UCSD-AML1 (cell line): ENCODE data around the gene ACADVL.

Experiments used
- DNase-seq: peaks from one replicate; lab custom pipeline; 2025; ENCODE audit not compliant: unreplicated experiment; lab: John Stamatoyannopoulos, UW

The ACADVL gene

DNA sequence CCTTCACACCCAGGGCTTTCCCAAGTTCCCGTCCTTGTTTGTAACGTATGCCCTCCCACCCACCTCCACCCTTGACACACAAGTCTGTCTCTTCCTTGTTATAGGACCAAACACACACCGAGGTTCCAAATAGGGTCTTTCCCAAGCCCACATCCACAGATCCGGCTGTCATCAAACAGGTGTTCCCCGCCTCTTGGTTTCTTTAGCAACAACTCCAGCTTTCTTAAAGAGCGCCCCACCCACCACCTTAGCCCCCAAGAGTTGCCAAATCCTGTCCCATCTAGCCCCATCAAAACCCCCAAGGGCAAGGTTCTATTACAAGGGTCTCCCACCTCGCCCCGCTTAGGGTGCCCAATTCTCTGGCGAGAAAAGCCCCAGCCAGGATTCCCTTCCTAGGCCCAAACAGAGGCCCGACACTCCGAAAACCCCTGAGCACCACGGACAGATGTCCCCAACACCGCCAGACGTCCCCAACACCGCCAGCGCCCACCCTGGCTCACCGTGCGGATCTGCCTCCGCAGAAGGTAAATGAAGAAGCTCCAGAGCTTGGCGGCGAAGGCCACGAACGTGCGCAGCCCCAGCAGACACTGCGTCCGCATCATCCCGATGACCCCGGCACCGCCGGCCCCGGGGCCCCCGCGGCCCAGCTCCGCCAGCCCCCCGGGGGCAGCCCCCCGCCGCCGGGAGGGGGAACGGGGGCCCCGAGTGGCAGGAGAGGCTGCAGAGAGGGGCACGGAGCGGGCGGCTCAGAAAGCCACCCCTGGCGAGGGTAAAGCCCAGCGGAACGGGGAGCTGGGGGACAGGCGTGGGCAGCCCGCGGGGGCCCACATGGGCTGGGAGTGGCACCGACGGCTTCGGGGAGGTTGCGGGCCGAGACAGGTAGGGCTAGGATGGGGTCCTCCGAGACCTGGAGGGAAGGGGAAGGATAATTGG lies 31.2 kb downstream of the ACADVL start:
- DNase-seq: no peak

DNA sequence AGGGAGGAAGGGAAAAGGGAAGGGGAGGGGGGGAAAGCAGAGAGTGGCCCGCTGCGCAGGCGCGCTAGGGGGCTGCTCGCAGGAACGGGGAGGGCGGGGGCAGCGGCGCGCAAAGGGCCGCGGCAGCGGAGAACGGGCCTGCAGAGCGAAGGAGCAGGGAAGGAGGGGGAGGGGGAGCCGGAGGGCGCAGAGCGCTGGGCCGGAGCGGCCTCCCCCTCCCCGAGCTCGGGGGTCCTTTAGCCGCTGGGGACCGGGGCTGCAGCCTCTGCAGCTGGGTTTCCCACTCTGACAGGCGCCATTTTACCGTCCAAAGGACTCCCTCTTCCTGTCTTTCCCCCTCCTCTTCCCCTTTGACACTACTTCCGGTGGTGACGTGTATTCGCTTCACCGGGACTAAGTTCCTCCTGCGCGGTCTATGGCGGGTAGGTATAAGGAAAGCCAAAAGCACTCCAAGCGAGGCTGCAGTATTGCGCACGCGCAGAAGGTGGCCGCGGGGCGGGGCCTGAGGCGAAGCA lies 32.0 kb downstream of the ACADVL start, which contains the start of gene CTDNEP1:
Gene CTDNEP1 (minus strand): TSS at position 74 of the 515 bp plus-strand sequence. CDS start 438 bp downstream, outside the sequence.
- DNase-seq: peak; percentile 98

DNA sequence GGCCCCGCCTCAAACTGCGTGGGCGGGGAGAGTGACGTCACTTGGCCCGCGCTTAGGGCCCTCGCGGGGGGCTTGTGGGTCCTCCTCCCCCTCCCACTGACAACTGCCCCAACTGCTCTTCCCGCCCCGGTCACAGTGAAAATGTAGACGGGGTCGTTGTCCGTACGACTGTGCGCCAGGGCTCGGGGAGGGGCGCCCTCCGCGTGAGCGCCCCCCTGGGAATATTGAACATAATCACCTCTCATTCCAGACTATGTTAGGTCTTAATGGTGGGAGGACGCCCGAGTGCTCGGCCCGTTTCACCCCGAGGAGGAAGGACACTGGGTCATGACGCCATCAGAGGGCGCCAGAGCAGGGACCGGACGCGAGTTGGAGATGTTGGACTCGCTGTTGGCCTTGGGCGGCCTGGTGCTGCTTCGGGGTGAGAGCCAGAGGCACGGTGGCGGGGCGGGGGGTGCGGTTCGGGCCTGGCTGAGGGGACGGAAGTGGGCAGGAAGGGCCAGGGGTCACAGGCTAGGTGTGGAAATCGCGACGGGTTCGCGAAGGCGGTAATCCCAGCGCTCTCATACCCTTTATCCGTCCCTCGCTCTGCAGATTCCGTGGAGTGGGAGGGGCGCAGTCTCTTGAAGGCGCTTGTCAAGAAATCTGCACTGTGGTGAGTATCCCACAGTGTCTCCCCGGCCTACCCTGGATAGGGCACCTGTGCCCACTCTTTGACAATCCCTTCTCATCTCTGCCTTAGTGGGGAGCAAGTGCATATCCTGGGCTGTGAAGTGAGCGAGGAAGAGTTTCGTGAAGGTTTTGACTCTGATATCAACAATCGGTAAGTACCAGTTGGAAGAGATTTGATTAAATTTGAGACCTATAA lies 32.7 kb downstream of the ACADVL start, which contains the start of gene ELP5:
Gene ELP5 (plus strand): TSS at position 40 of the 868 bp plus-strand sequence. CDS start 336 bp downstream, at position 376.
- peak; percentile 96 for DNase-seq

DNA sequence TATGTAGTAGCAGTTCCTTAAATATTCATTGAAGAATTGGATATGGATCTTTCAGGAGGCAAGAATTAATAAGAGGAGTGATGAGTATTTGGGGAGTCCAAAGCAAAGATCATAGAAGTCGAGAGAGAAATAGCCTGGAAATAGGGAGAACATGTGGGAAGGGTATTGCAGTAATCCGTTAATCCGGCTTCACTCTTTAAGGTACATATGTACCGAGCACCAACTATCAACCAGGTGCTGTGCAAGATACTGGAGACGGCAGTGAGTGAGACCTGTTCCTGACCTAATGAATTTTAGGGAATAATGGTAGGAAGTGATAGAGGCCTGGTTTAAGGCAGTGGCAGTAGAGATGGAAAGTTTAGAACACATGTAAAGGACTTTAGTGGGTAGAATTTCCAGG lies 33.3 kb downstream of the ACADVL start:
- DNase-seq: no peak

DNA sequence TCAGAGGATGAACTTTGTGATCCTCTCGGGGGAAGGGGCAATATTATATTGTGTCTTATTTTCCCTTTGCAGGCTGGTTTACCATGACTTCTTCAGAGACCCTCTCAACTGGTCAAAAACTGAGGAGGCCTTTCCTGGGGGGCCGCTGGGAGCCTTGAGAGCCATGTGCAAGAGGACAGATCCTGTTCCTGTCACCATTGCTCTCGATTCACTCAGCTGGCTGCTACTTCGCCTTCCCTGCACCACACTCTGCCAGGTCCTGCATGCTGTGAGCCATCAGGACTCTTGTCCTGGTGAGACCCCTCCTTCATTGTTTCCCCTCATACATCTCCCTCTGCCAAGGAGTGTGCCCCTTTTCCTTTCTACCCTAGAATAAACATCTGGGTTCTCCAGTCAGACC lies 34.8 kb downstream of the ACADVL start:
- no peak for DNase-seq

DNA sequence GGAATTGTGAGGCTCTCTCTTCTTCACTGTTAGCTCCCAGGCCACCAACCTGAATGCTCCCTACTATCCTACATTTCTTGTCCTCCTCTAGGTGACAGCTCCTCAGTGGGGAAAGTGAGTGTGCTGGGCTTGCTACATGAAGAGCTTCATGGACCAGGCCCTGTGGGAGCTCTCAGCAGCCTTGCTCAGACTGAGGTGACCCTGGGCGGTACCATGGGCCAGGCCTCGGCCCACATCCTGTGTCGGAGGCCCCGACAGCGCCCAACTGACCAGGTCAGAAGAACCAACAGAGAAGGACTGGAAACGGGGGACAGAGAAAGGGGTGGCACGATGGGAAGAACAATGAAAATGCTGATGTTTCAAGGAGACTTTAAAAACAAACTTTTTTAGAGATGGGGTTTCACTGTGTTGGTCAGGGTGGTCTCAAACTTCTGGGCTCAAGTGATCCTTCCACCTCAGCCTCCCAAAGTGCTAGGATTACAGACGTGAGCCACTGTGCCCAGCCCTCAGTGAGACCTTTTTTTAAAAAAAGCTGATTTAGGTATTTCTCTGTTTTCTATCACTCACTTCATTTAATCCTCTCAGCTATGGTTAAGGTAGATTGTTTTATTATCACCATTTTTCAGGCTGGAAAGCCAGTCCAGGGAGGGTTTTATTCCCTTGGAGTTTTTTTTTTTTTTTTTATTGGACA lies 37.2 kb downstream of the ACADVL start:
- DNase-seq: no peak

DNA sequence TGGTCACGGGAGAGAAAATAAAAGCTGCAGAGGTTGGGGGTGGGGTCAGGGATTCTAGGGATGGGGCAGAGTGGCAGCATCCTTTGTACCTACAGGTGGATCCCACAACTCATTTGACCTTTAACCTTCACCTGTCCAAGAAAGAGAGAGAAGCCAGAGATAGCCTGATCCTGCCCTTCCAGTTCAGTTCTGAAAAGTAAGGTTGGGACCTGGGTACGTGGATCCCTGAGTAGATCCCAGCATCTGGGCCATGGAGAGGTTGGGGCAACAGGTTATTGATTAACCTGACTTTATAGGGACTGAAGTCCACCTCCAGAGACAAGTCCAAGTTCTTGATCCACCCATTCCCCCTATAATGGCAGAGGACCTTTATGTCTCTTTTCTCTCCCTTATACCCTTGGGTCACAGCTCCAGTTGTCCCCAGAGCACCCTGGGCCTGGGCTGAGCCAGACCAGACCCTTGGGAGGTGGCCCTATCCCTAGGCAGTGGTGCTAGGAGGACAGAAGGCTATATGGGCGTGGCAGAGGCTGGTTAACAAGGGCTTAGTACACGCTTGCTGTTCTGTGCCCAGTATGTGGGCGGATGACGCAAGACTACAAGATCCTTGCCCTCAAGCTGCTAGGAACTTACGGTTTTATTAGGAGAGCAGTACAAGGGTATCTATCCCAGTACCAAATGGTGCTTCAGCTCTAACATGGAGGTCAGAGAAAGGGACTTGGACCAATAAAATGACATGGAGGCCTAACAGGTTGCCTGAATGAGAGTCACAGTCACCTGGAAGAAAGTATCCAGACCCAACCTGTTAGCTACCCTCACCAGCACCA lies 39.2 kb downstream of the ACADVL start:
- DNase-seq: no peak

DNA sequence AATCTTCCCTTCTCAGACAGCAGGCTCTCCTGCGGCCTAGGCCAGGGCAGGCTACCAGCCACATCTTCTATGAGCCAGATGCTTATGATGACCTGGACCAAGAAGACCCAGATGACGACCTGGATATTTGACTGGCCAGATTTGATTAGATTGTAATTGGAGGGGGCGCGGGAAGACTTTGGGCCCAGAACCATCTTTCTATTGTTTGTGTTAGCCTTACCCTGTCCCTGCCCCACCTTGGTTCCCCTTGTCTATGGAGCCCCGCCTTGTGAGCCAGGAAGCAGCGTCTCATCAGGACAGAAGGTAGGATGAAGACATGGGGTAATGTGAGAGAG lies 39.8 kb downstream of the ACADVL start:
- DNase-seq: no peak

DNA sequence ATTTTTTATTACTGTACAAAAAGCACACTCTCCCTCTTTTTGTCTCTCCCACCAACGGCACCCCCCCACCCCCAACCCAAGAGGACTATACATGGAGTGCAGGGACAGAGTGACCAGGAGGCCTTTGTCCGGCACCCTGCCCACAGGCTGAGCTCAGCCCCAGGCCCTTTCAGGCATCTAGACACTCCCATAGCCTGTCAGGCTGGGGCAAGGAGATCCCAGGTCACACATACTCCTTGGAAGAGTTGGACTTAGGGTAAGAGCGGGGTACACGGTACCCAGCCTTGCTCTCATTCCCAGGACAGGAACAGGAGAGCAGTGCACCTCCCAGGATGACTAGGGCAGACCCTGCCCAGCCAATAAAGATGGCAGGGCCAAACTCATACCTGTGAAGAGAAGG lies 40.4 kb downstream of the ACADVL start:
- DNase-seq: no peak

DNA sequence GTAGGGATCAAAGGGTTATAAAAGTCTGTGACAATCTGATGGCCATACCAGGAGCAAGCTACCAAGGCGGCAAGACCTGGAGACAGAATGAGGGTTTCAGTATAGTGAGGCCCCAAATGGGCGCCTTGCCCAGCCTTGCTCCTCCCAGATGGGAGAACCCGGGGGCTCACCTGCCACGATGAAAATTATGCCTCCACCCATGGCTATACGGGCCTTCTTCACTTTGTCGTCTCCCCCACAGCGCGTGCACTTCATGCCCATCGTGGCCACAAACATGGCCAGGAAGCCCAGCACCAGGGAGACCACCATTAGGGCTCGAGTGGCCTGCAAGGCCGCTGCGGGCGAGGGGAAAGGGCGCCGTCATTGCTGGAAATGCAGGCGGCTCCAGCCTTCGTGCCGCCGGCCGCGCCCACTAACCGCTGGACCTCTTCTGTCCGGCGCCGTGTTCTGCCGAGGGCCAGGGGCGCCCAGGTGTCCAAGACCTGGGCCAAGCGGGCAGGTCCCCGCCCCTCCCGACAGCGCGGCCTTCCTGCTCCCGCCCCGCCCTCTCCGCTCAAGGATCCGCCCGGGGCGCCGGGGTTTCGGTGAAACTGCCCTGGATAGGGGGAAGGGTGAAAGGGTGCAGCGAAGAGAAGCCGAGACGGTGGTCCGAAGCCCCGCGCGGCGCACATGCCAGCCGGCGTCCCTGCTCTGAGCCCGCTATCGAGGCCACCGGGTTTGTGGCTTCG lies 41.1 kb downstream of the ACADVL start:
- DNase-seq: no peak

DNA sequence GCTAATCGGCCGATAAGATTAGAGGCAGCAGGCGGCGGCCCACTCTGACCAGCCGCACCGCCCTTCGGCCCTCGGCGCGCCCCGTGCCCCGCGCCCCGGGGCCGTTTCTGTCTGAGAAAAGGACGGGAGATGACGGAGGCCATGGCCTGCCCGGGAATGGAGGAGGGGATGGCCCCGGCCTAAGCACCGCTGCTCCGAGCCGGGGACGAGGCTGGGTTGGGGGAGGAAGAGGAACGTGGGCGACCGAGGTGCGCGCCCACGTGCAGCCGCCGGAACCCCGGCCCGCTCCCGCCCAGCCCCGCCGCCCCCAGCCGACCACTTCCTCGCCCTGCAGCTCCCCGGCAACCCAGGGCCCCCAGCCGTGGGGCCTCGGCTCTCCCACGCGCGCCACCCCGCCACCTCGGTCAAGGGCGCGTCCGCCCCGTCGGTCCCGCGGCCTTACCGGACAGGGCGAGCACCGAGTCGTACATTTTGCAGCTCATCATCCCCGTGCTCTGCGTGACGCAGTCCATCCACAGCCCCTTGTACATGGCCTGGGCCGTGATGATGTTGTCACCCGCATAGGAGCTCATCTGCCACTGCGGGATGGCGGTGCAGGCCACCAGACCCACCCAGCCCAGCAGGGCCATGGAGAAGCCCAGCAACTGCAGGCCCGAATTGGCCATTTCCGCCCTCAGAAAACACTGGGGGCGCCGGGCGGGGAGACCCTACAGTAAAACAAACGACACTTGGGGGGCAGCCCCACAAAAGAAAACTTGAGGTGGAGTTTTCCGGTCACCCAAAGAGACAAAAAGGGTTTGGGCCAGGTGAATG lies 41.8 kb downstream of the ACADVL start:
- no peak for DNase-seq

DNA sequence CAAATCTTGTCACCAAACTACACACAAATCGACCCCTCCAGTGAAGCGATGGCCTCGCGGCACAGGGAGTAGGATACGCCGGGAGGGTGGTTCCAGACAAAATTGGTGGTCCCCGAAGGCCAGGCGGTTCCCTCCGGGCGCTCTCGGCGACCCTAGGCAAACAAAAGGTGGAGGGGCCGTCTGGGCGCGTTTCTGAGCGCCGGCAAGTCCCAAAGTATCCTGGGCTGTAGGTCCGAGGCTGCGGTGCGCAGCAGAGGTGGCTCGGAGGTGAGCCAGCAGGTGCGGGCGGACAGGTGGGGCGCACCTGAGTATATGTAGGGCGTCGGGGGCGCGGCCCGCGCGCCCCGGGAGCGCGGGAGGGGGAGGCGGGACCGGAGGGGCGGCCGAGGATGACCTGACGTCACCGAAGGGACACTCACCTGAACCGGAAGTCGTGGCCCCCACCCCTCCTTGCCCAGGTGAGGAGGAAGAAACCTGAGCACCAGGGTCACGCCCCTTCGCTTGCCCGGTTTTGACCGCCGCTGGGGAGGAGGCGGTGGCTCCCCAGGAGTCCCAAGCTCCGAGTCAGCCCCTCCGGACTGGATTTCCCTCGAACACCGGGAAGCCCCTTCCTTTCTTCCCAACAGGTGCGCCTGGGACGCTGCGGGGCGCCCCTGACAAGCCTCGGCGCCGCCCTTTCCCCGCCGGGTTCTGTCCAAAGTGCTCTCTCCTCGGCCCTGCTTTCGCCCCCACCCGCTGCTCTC lies 42.6 kb downstream of the ACADVL start, which contains the start of gene CLDN7:
Gene CLDN7 (minus strand): TSS at position 287 of the 743 bp plus-strand sequence. CDS start 435 bp downstream, outside the sequence.
- no peak for DNase-seq

DNA sequence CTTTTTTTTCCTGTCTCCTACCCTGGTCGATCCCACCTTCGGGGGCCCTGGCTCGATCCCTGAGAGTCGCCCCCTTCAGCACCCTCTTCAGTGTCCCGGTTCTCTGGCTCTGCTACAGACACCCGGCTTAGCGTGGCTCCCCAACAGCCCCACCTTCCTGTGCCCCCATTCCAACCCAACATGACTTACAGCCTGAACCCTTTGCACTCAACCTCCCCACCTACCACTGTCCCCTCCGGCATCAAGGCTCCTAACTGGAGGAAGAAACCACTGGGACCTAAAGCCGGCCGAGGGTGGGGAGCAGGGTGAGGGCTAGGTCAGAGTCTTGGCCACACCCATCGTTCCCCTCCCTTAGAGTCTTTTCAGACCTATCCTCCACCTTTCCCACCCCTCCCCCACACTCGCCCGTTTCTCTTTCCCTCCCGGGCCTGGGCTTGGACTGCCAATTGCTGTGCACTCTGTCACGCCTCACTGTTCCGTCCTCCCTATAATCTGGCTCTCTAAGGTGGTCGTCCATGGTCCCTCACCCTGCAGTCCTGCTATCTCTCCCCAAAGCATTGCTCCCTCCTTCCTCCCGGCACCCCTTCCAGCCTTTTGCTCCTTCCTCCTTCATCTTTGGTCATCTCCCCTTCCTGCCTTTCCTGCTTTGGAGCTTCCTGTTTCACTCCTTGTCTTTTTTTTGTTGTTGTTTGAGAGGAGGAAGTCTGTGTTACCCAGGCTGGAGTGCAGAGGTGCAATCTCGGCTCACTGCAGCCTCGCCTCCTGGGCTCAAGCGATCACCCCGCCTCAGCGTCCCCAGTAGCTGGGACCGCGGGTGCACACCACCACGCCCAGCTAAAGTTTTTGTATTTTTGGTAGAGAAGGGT lies 43.4 kb downstream of the ACADVL start:
- peak; percentile 44 for DNase-seq

DNA sequence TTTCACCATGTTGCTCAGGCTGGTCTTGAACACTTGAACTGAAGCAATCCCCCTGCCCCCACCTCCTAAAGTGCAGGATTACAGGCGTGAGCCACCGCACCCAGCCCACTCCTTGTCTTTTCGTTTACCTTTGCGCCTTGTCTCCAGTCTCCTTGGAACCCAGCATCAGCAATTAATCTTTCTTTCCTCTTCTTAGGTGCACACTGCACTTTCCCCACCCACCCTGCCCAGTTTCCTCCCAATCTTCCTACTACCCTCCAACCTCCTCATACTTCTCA lies 44.0 kb downstream of the ACADVL start:
- no peak for DNase-seq

DNA sequence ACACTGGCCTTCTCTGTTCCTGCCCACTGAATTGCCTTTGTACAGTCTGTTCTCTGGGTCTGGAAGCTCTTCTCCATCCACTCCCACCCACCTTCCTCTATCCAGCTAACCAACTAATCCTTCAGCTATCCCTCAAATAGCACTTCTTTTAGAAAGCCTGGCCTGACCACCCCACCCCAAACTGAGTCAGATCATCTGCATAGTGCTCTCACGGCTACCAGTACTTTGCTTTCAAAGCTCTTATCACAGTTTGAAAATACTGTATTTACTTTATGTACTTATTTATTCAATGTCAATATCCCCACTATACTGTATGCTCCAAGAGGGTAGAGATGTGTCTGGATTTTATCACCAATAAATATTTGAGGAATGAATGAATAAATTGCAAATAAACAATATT lies 47.0 kb downstream of the ACADVL start:
- no peak for DNase-seq
